NCI-H748 (cell line): ENCODE results near the gene GLOD4.
"Not testable (repeated sequence)": the region's sequence is repeated elsewhere in the genome, so short reads cannot be mapped to it uniquely, and the experiment has no call there.

ENCODE experiments used
- DNase-seq: peaks from one replicate; lab custom pipeline; 2025; ENCODE audit not compliant: unreplicated experiment; lab: John Stamatoyannopoulos, UW

GLOD4 gene

DNA sequence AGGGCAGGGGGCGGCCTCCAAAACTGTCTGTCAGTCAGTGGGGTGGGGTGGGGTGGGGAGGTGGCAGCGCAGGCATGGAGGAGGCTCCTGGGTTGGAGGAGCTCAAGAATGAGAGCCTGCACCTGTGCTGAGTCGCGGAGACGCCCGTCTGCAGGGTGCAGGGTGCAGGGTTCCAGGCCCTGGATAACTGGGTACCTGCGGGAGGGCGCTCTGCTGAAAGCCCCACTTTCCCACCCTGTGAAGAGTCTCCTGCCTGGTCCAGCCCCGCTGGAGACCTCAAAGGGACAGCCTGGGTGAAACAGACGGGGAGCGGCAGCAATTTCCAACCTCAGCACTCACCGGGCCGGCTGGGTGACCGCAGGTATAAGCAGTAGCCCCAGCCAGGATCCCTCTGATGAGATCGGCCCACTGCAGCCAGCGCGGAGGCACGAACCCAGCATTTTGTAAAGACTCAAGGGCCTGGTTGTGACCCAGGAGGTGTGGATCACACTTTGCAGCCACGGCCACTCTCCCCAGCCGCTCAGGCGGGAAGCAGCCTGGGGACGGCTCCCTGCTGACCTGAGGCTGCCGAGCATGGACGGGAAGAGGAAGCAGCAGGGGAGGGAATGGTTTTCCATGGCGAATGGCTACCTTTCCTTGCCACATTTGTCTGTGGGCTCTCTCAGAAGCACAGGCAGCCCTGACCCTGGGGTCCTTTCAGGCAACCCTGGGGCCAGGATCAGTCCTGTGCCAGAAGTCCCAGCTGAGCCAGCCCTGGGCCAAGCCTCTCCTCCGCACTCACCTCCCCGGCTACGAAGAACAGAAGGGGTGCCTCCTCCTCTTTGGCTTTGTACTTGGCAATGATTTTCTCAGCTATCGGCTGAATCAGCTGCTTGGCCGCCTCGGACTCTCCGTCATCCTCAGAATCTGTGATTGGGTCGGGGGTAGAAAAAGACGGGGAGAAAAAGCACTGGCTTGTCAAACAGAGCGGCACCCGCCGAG is 21.1 kb upstream of the GLOD4 start:
- DNase-seq, result no peak

DNA sequence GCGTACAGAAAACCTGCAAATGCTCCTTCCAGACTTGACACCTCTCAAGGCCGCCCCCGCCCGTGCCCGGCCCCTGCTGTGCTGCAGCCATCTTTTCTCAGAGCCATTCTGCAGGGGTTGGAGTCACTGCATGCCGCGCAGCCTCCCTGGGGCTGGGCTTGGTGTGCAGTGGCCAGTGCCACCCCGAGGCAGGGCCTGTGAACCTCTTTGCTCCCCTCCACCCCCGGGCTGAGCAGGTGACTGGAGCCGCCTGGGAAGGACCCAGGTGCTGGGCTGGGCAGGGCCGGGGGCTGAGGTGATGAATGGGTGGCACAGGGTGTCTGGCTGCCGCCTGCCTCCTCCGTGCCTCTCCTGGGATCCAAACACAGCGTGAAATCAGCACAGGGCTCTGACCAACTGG is 20.4 kb upstream of the GLOD4 start:
- no peak for DNase-seq

DNA sequence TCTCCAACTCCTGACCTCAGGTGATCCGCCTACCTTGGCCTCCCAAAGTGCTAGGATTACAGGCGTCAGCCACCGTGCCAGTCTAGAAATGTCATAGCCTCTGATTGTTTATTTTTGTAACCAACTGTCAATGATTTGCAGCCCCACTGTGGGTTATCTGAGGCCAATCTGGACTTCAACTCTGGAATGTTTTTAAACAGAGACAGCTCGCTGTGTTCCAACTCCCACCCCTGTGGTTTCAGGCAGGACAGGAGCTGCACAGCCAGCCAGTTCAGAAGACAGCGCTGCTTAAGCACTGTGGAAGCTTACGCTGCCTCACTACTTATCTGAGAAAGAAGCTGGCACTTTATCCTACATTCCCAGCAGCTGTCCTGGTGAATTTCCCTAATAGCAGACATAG is 19.6 kb upstream of the GLOD4 start:
- no peak for DNase-seq

DNA sequence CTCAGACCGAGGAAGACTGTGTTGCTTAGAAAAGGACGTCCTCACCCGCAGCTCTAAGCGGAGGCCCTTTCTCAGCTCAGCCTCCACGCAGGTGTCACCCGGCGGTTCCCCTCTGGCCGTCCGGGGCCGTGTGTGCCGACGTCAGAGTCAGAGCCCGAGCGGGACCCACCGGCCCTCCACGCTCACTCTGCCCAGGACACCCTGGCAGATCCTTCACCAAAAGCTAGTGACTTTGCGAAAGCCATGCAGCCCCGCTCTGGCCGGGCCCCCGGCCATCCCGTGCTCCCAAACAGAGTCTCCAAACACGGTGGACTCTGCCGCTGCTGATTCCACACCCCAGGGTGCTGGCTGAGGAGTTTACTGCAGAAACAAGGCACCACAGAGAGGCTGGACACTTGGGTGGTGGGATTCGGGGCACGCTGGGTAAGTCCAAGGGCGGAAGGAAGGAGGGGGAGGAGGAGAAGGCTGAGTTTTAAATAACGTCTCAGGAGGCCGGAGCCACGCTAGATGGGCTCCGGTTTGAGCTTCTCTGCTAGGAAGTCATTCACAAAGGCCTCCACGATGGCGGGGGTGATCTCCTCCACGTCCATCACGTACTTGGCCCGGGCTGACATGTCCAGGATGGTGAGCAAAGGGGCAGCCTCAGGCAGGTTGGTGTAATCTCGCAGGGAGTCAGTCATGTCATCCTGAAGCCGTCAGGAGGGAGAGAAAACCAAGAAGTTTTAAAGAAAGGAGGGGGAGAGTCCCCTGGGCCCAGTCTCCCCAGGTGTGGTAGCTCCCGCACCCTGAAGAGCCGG is 18.6 kb upstream of the GLOD4 start:
- DNase-seq, result no peak

DNA sequence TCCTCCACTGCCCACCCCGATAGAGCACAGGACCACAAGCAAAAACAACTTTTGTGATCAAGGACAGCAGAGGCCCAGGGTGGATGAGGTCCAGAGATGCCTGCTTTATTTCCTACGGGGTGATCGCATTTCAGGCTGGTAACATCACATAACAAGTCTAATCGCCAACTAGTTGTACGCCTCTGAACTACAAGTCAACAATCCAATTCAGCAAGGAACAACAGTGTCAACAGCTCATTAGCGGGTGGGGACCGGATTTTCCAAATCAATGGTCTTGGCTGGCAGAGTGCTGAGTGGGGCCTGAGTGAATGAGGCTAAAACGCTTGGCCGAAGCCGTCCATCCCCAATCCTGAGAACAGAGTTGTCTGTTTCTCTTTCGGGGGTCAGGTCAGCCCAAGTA is 17.2 kb upstream of the GLOD4 start:
- DNase-seq, result no peak

DNA sequence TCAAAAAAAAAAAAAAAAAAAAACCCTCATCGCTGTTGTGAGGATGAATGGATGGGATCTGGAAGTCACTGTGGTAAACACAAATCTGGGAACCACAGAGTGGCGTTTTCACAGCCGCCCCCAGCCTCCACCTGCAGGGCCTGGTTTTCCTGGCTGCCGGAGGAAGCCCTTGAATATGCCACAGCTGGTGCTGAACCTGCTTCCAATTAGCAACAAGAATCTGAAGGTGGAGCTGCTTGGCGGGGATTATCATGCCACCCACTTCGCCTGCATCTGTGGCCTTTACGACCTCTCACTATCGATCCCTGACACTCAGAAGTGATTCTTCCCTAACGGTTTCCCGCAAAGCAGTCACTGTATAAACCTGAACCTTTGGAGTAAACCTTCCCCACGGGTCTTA is 16.2 kb upstream of the GLOD4 start:
- DNase-seq, result no peak

DNA sequence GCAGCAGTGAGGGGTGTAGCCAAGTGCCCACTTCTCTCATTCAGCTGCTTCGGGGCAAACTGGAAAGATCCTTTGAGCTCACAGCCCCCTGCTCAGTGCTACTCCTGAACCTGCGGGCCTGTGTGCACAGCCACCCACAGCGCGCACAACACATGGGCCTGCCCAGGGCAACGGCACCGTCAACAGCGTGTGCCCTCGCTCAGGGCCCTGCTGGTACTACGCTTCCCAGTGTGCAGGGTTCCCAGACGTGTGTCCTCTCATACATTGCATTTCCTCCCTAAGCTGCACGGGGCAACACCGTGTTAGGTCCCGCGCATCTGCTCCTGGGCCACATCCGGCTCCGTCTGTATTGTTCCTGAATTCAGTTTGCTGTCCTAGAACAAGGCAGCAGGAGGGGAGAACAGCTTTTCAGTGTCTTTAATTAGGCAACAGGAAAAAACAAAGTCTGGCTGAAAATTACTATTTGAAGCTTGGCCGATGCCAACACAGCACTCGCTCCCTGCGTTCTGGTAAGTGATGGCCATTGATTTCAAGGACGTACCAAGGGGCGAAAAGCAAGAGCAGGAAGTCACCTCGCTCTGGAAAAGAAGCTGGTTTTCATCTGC is 15.3 kb upstream of the GLOD4 start:
- no peak for DNase-seq

DNA sequence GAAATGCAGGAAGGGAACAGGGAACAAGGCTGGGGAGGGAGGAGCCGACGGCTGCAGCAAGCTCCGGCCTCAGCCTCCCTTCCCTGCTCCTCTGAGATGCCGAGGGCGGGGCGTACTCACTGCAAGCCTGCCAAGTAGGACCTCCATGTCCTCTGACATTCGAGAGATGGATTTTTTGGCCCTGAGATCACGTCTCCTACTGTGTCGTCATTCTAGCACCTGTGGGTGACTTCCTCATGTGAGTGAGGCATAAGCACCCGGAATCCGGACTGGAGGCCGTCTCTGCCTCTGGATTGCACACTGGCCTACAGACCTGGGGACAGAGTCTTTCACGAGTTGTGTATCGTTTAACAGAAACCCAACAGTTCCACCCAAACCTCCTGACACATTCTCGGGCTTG is 14.5 kb upstream of the GLOD4 start:
- DNase-seq, result no peak

DNA sequence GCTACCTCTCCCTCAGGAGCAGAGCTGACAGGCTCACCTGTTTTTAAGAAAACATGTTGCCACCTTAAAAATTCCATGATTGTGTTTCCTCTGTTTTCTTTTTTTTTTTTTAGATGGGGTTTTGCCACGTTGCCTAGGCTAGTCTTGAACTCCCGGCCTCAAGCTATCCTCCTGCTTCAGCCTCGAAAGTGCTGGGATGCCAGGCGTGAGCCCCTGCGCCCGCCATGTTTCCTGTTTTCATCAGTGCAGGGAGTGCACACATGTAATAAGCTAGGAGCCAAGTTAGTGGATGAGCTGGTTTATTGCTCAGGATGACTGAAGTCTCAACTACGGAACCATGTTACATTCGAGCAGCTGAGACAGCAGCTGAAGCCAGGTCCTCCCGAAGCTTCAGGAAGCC is 13.6 kb upstream of the GLOD4 start:
- DNase-seq, result no peak

DNA sequence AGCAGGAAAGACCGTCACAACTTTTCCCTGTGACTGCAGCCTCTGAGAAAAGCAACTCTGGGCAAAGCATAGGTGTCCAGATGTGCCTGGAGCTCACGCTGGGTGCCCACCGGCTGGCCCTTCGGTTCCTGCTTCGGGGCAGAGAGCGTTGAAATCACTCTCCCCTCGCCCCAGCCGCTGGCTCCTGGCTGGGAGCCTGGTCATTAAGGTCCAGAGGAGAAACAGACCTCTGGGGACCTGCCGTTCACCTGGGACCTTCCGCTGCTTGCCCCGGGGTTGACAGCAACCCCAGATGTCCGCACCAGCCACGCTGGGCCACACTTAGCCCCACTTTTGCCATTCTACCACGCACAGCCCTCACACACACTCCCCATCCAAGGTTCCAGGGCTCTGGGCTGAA is 13.2 kb upstream of the GLOD4 start:
- no peak for DNase-seq

DNA sequence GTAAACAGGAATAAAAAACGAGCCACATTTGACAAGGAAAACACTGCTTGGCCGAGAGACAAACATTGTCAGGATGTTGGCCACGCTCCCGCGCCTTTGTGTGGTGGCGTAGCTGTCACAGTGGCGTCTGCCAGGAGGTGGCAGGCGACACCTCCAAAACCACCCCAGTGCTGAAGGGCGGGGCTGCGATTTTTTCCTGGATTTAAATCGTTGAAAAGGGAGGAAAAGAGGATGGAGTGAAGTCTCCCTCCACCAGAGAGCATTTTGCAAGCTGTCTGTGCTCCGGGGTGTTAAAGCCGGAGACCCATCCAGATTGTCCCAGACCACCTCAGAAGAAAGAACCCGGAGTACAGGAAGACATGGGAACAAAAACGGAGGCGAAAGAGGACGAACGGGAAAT is 12.8 kb upstream of the GLOD4 start:
- peak; percentile 84 for DNase-seq

DNA sequence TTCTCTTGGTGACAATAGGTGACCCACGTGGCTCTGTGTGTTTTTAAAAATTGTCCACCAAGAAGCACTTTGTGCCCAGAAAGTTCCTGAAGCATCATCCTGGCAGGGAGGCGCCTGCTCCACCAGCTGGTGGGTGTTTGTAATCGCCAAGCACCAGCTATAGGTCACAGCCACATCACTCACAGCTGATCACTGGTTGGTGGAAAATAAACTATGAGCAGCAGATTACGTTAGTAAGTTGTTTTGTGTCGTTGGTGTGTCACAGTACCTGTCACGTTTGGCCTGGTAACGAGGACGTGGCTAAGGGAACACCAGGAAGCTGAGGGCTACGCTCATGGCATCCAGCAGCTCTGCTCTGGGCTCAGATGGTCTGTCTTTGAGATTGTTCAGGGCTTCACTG is 10.2 kb upstream of the GLOD4 start:
- DNase-seq, result no peak

DNA sequence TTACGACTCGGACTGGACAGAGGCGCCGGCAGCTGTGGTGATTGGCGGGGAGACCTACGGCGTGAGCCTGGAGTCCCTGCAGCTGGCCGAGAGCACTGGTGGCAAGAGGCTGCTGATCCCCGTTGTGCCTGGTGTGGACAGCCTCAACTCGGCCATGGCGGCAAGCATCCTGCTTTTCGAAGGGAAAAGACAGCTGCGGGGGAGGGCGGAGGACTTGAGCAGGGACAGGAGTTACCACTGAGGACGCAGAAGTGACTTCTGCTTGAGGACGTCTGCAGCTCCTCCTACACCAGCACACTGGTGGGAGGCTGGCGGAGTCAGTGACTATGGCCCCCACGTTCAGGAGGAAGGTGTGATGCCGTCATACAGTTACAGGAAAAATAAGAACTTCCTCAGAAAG is 9.7 kb upstream of the GLOD4 start:
- DNase-seq, result no peak

DNA sequence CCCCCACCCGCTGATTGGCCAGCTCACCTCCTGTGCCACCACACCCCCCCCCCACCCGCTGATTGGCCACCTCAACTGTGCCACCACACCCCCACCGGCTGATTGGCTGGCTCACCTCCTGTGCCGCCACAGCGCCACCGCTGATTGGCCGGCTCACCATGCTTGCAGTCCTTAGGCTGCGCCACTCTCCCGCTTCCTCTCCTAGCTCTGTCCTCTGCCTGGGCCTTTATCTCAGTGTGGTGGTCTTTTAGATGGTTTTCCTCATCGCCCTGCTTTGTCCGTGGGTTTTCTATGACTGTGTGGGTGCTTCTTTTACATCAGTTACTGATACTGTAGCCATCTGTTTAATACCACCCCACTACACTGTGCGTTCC is 8.8 kb upstream of the GLOD4 start:
- not testable (repeated sequence) for DNase-seq

DNA sequence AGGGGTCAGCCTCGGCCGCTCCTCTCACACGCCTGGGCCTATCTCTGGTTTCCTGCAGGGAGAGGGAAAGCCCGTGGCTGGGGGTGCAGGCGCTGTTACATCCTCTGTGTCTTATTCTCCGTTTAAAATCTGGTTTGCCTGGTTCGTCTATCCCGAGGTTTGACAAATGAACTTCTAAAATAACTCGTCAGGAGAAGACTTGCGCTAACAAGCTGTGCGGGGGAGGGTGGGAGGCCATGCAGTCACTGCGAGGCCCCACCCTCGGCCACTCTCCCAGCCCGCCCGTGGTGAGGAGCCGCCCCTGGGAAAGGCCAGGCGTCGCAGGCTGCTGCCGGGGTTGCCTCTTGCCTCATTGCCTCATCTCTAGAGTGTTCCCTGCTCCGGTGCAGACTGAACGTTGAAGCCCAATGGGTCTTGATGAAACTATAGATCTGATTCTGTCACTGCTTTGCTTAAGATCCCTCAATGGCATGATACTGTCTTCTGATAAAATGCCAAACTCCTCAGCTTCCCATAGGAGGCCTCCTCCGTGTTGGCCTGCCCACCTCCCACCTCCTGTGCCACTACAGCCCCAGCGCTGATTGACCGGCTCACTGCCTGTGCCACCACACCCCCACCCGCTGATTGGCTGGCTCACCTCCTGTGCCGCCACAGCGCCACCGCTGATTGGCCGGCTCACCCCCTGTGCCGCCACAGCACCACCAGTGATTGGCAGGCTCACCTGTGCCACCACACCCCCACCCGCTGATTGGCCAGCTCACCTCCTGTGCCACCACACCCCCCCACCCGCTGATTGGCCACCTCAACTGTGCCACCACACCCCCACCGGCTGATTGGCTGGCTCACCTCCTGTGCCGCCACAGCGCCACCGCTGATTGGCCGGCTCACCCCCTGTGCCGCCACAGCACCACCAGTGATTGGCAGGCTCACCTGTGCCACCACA is 8.1 kb upstream of the GLOD4 start:
- DNase-seq, result not testable (repeated sequence)

DNA sequence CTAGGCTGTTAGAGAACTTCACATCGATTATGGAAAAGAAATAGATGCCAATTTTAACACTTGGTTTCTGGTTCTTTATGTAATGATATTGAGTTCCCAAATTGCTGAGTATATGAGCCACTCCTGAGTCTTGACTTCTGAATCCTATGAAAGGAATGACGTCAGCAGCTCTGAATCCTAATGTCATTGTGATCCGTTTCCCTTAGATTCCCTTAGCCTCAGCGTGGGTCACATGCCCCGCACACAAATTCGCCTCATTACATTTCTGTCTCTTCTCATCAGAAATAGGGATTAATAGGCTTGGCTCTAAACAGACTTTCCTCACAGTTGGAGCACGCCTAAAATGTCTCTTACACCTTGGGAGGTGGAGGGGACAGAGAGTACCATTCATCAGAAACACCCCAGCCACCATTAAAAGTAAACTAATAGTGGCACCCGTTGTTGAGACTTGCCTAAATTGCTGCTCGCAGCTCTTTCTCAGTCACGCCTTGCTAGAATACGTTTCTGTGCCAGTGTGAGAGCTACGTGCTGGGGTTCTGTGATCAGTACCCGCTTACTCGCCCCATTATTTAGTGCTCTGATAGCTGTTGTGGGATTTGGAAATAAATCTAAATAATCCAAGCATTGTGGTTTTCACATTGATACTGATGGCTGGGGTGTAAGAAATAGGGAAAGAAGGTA is 7.2 kb upstream of the GLOD4 start:
- DNase-seq, result no peak

DNA sequence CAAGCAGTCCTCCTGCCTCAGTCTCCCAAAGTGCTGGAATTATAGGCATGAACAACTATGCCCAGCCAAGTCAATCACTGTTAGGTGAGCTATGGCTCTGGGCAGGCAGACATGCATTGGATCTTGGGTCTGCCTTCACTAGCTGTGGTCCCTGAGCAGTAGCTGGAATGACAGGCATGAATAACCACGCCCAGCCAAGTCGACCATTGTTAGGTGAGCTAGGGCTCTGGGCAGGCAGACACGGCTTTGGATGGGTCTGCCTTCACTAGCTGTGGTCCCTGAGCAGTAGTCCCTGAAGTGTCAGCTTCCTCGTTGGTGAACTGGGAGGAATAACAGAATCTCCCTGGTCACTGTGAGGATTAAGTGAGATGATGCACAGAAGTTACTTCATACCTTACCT is 6.5 kb upstream of the GLOD4 start:
- DNase-seq, result no peak

DNA sequence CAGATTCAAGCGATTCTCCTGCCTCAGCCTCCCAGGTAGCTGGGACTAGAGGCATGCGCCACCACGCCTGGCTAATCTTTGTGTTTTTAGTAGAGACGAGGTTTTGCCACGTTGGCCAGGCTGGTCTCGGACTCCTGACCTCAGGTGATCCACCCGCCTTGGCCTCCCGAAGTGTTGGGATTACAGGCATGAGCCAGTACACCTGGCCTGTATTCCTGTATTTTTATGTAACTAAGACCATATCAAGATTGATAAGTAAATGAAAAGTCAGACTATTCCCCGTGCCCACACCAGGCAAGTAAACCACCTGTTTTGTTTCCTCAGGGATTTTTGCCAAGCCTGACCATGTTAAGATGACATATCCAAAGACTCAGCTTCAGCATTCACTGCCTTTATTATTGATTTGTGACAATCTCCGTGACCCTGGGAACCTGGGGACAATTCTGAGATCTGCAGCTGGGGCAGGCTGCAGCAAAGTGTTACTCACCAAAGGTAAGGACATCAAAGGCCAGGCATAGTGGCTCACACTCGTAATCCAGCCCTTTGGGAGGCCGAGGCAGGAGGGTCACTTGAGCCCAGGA is 5.7 kb upstream of the GLOD4 start:
- no peak for DNase-seq

DNA sequence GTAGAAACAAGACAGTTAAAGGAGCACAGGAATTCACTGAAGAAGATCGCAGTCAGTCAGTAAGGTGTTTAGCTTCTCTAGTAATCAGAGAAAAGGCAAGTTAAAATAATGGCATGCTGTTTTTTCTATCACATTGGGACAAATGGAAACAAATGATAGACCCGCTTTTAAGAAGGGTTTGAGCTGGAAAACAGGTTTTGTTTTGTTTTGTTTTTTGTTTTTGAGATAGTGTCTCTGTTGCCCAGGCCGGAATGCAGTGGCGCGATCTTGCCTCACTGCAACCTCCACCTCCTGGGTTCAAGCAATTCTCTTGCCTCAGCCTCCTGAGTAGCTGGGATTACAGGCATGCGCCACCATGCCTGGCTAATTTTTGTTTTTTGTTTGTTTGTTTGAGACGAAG is 3.8 kb upstream of the GLOD4 start:
- not testable (repeated sequence) for DNase-seq

DNA sequence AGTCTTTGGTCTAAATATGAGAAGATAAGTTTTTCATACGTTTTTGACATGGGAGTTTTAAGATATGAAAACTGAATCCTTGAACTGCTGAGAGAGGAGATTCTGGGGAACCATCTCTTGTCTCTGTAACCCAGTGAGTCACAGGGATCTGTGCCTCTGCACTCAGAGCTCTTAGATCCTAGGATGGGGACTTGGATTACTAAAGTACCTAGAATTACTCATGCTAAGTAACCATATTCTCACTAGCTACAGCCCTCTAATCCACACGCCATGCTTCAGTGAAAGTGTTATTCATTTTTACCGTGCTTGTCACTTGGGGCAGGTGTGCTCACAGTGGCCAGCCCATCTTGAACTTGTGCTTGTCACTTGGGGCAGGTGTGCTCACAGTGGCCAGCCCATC is 2.1 kb upstream of the GLOD4 start:
- no peak for DNase-seq
